Measurements from ENCODE around the gene ZNF256. TPM values are rescaled to one million over a fixed set of nuclear protein-coding genes. Genes with fewer than 3 reads are reported as not detected.

ZNF256 gene
- total RNA-seq, 6 experiments from 2014 or later: 2.8 to 3.9 (median 3.2) TPM

DNA sequence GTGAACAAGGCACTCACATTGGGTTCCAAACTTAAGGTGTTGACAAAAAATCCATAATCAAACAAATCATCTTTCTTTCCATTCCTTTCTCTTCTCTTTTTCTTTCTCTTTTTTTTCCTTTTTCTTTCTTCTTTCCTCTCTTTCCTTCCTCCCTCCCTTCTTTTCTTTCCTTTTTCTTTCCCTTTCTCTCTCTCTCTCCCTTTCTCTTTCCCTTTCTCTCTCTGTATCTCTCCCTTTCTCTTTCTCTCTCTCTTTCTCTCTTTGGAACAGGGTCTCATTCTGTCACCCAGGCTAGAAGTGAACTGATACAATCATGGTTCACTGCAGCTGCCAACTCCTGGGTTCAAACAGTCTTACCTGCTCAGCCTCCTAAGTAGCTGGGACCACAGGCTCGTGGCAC lies 14.3 kb upstream of the ZNF256 start:
- Mint-ChIP-seq H3K36me3 (ENCODE audit: low read depth) (peaks cover 27% of the 10 kb centered on the region), H3K9me3 (peaks cover 65% of the 10 kb centered on the region), H3K4me3 (no peak overlapping the region), H3K4me1 (ENCODE audit: low read depth) (no peaks in the 10 kb centered on the region), H3K27ac (no peak overlapping the region), H3K27me3 (ENCODE audit: insufficient read depth) (no peaks in the 10 kb centered on the region; the same call in 1 of the 2 replicates)
- no peak for DNase-seq
- no peak for TF ChIP-seq CTCF (IDR thresholded peaks at IDR 0.05)

DNA sequence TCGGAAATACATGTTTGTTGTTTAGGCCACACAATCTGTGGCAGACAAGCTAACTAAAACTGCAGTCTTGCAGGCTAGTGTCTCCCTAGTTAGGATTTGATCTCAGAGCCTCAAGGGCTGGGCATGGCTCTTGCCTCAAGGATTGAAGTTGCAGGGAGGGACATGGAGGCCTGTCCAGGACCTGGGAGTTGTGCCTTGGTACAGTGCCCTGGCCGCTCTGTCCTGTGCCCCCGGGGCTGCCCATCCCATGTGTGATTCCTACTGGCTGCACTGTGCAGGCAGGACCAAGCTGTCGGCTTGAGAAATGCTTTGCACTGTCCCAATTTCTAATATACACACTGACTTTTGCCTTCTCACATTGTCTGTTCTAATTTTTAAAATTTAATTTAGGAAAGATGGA lies 7.5 kb upstream of the ZNF256 start:
- Mint-ChIP-seq H3K4me3 (no peak overlapping the region), H3K4me1 (ENCODE audit: low read depth) (no peaks in the 10 kb centered on the region), H3K27ac (no peak overlapping the region), H3K27me3 (ENCODE audit: insufficient read depth) (peaks cover 1% of the 10 kb centered on the region; the same call in 1 of the 2 replicates), H3K36me3 (ENCODE audit: low read depth) (peaks cover 18% of the 10 kb centered on the region), H3K9me3 (peaks cover 63% of the 10 kb centered on the region)
- no peak for DNase-seq
- TF ChIP-seq CTCF (IDR thresholded peaks at IDR 0.05): no peak

GRCh38 chr19:57949702-57950101 lies 2.2 kb upstream of the ZNF256 start:
- DNase-seq: no peak

DNA sequence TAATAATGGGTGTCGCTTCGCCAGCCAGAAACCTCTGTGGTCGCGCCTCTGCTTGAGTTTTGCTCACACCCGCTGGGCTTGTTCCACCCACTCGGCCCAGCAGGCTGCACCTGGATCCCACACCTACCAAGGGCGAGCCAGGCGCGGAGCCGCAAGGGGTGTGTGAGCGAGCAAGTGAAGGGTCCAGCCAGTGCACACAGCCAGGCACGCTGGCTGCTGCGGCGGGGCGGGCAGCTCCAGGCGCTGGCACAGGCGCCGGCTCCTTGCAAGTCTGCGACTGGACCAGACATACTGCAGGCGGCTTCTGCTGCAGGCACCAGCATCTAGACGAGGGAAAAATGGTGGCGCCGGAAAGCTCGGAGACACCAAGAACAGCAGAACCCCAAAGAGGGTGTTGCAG lies 1.8 kb upstream of the ZNF256 start:
- no peak for TF ChIP-seq CTCF (IDR thresholded peaks at IDR 0.05)
- no peaks in the 10 kb centered on the region; the same call in 1 of the 2 replicates for H3K27me3 Mint-ChIP-seq (ENCODE audit: insufficient read depth)
- no peak for DNase-seq
- H3K27ac Mint-ChIP-seq: no peak overlapping the region
- no peak overlapping the region for H3K4me3 Mint-ChIP-seq
- H3K9me3 Mint-ChIP-seq: peaks cover 60% of the 10 kb centered on the region
- peaks cover 13% of the 10 kb centered on the region for H3K4me1 Mint-ChIP-seq (ENCODE audit: low read depth)
- peaks cover 35% of the 10 kb centered on the region for H3K36me3 Mint-ChIP-seq (ENCODE audit: low read depth)

More at GRCh38 chr19:57949702-57950101, 2.2 kb upstream of the ZNF256 start:
- H3K4me3 Mint-ChIP-seq: no peak overlapping the region
- no peak for TF ChIP-seq CTCF (IDR thresholded peaks at IDR 0.05)
- peaks cover 31% of the 10 kb centered on the region for H3K36me3 Mint-ChIP-seq (ENCODE audit: low read depth)
- peaks cover under 1% of the 10 kb centered on the region; the same call in 1 of the 2 replicates for H3K27me3 Mint-ChIP-seq (ENCODE audit: insufficient read depth)
- peaks cover 13% of the 10 kb centered on the region for H3K4me1 Mint-ChIP-seq (ENCODE audit: low read depth)
- no peak overlapping the region for H3K27ac Mint-ChIP-seq
- peaks cover 60% of the 10 kb centered on the region for H3K9me3 Mint-ChIP-seq

GRCh38 chr19:57947088-57947418 lies 453 bp downstream of the ZNF256 start:
- no peak for DNase-seq
- Mint-ChIP-seq H3K4me1 (ENCODE audit: low read depth) (peaks cover 13% of the 10 kb centered on the region), H3K36me3 (ENCODE audit: low read depth) (peaks cover 57% of the 10 kb centered on the region)

More at GRCh38 chr19:57947088-57947418, 453 bp downstream of the ZNF256 start:
- H3K27ac Mint-ChIP-seq: peak overlapping the region; percentile 88; the same call in 1 of the 2 replicates
- no peaks in the 10 kb centered on the region; the same call in 1 of the 2 replicates for H3K27me3 Mint-ChIP-seq (ENCODE audit: insufficient read depth)
- peaks cover 67% of the 10 kb centered on the region for H3K9me3 Mint-ChIP-seq
- no peak for TF ChIP-seq CTCF (IDR thresholded peaks at IDR 0.05)
- H3K4me3 Mint-ChIP-seq: peak overlapping the region; percentile 95

Measured in HFFc6 (cell line).